H1 (cell line): ENCODE measurements around the gene WASF3. TPM values are rescaled to one million over a fixed set of nuclear protein-coding genes. Genes with fewer than 3 reads are reported as not detected.

Experiments used
- ASH2L ChIP-seq: fragments of 200-600, 300-600 bp; sonication (generic); IDR thresholded peaks from one replicate; pipeline ENCODE4 v1.7.1; 2017; ENCODE audit warnings: low read length
- BRCA1 ChIP-seq: IDR thresholded peaks from 2 replicates; pipeline ENCODE4 v1.6.1; 2012; ENCODE audit warnings: low read depth, low read length, improper control_type of control experiment
- CHD7 ChIP-seq: fragments of 300-600 bp; sonication (generic); IDR thresholded peaks from 2 replicates; pipeline ENCODE4 v1.7.1; 2012; ENCODE audit warnings: low read length, moderate library complexity, mild to moderate bottlenecking, inconsistent platforms; ENCODE audit not compliant: insufficient replicate concordance
- EGR1 ChIP-seq: IDR thresholded peaks from 2 replicates; pipeline ENCODE4 v1.6.1; 2011; ENCODE audit warnings: low read depth, low read length, borderline replicate concordance
- KDM1A ChIP-seq: fragments of 200-600, 300-600 bp; sonication (generic); IDR thresholded peaks from 2 replicates; pipeline ENCODE4 v1.7.1; 2016; ENCODE audit warnings: mild to moderate bottlenecking, low read length, borderline replicate concordance
- PHF8 ChIP-seq: fragments of 200-600 bp; sonication (generic); conservative IDR thresholded peaks from 2 replicates; pipeline ENCODE4 v1.7.1; 2012; ENCODE audit warnings: low read depth, mild to moderate bottlenecking, inconsistent platforms, low read length, moderate library complexity
- RBBP5 ChIP-seq: IDR thresholded peaks from 2 replicates; pipeline ENCODE4 v1.7.1; 2012; ENCODE audit warnings: low read depth, mild to moderate bottlenecking, inconsistent platforms, low read length, moderate library complexity, borderline replicate concordance
- RXRA ChIP-seq: IDR thresholded peaks from 2 replicates; pipeline ENCODE4 v1.6.1; 2011; ENCODE audit warnings: low read depth, mild to moderate bottlenecking, low read length, moderate library complexity; ENCODE audit not compliant: insufficient read depth
- SIN3A ChIP-seq, 2 experiments: IDR thresholded peaks in 1 of 2; conservative IDR thresholded peaks in 1 of 2; 2 replicates each; pipeline ENCODE4 v1.6.1; 2011 to 2012; ENCODE audit warnings: low read length in 2 of 2, improper control_type of control experiment in 1 of 2, low read depth in 1 of 2, mild to moderate bottlenecking in 1 of 2
- SRF ChIP-seq: IDR thresholded peaks from 2 replicates; pipeline ENCODE4 v1.6.1; 2011; ENCODE audit warnings: mild to moderate bottlenecking, low read depth, low read length, moderate library complexity
- TAF1 ChIP-seq: IDR thresholded peaks from 2 replicates; pipeline ENCODE4 v1.6.1; 2011; ENCODE audit warnings: mild to moderate bottlenecking, low read depth, low read length
- TAF7 ChIP-seq: optimal IDR thresholded peaks from 2 replicates; pipeline ENCODE3; 2011; ENCODE audit warnings: low read depth, mild to moderate bottlenecking, inconsistent platforms, low read length, moderate library complexity, borderline replicate concordance
- TEAD4 ChIP-seq: IDR thresholded peaks from 2 replicates; pipeline ENCODE4 v1.6.1; 2012; ENCODE audit warnings: low read depth, low read length, inconsistent platforms, mixed read lengths
- polyA plus RNA-seq, 7 experiments: library from polyadenylated mRNA; depleted of rRNA in 3 of 7; stranded (reverse) in 5 of 7; unstranded in 2 of 7; fragments of >200 nt in 5 of 7; fragments of 200-250 nt in 2 of 7; gene quantifications; 1 replicate in 5 of 7; 2 replicates in 1 of 7; 4 replicates in 1 of 7; pipeline versions ENCODE4 v1.2.1 to v1.2.3, GENCODE V29; 2011 to 2013; ENCODE audit warnings: missing spikeins in 2 of 7, mixed read lengths in 2 of 7
- total RNA-seq: library from RNA; stranded (reverse); fragmentation: NEBNext Ultra II Directional; extraction: Animal tissue kit (Norgen Biotek cat#: 25700); gene quantifications from 2 replicates; pipeline ENCODE4 v1.2.1, GENCODE V29; 2021

The WASF3 gene
- total and polyA plus RNA-seq, 2 of the 8 experiments (the other 6 are each of a cell fraction or from before 2014, with no cell fraction given) = 18.7 to 39.8 TPM

DNA sequence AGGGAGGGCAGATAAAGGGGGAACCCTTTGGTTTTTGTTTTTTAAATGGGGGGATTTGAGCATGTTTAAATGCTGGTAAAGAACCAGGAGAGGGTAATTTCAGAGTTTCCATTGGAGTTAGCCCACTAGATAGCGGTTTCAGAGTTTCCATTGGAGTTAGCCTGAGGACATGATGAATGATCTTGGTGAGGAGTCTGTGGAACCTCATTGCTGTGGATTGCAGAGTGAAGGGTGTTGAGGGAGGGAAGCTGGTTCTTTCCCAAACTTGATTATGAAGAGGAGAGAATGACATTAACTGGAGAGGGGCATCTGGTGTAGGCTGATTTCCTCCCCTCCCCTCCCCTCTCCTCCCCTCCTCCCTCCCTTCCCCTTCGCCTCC lies 5.0 kb downstream of the WASF3 start (continued):
- TF ChIP-seq CHD7 (no peak), PHF8 (no peak), RBBP5 (no peak), ASH2L (no peak), TAF1 (no peak), KDM1A (no peak), SRF (no peak), SIN3A (conservative IDR thresholded peaks at IDR 0.05 in 1 of 2, IDR thresholded peaks at IDR 0.05 in 1 of 2; ENCODE audit: low read depth in 1 of 2, low read length in 2 of 2) (no peak), TAF7 (no peak), EGR1 (no peak), RXRA (no peak), TEAD4 (no peak), BRCA1 (no peak)
